Measurements from ENCODE around the gene MYO9A. TPM values are rescaled to one million over a fixed set of nuclear protein-coding genes. Genes with fewer than 3 reads are reported as not detected.
A peak's percentile ranks its signal among the peaks of the same experiment; 100 is the strongest.

Gene MYO9A
- total RNA-seq, 1 experiment from 2014 or later, result 21.4 TPM

- Histone ChIP-seq H3K4ac (ENCODE audit: low read depth, low read length) (no peak overlapping the region), H3K9ac (ENCODE audit: extremely low read depth, insufficient read length, low read length) (no peak overlapping the region), H3K56ac (ENCODE audit: insufficient read length, low read depth, low read length) (no peak overlapping the region), H3K4me2 (ENCODE audit: insufficient read depth, insufficient read length, low read length) (no peak overlapping the region), H2BK15ac (ENCODE audit: low read depth, low read length) (no peak overlapping the region), H3K79me2 (ENCODE audit: insufficient read depth, low read length) (no peaks in the 10 kb centered on the region), H2AK5ac (ENCODE audit: insufficient read length, low read length) (no peak overlapping the region), H4K8ac (replicated peaks; ENCODE audit: insufficient read length, low read depth, low read length) (no peak overlapping the region), H3K27me3 (ENCODE audit: insufficient read depth, low read length) (no peaks in the 10 kb centered on the region), H4K5ac (ENCODE audit: insufficient read length, low read depth, low read length) (no peak overlapping the region), H3K23ac (ENCODE audit: insufficient read length, low read depth, low read length) (no peak overlapping the region), H4K91ac (ENCODE audit: insufficient read length, low read depth, low read length) (no peak overlapping the region), H2BK120ac (ENCODE audit: low read depth, low read length, poor library complexity, severe bottlenecking) (no peak overlapping the region), H3K9me3 (ENCODE audit: control insufficient read depth, low read depth, low read length) (no peaks in the 10 kb centered on the region), H2BK5ac (ENCODE audit: insufficient read length, low read length) (no peak overlapping the region), H4K20me1 (ENCODE audit: control insufficient read depth, insufficient read depth, insufficient read length) (no peaks in the 10 kb centered on the region), H3K23me2 (ENCODE audit: insufficient read length, low read depth, low read length, poor library complexity, severe bottlenecking) (no peaks in the 10 kb centered on the region), H3K14ac (ENCODE audit: insufficient read depth, low read length) (no peak overlapping the region), H2BK20ac (ENCODE audit: low read depth, low read length, poor library complexity, severe bottlenecking) (no peak overlapping the region), H3K18ac (ENCODE audit: insufficient read length, low read depth, low read length) (no peak overlapping the region), H3K79me1 (ENCODE audit: insufficient read depth, low read depth, low read length, poor library complexity, severe bottlenecking) (no peaks in the 10 kb centered on the region), H3K27ac (ENCODE audit: insufficient read length, low read depth, low read length) (no peak overlapping the region), H2BK12ac (ENCODE audit: insufficient read length, low read depth, low read length) (no peak overlapping the region), H2AFZ (ENCODE audit: low read length) (no peak overlapping the region), H3K4me1 (ENCODE audit: insufficient read depth, low read length) (peaks cover 6% of the 10 kb centered on the region; the same call in 1 of the 2 replicates), H3T11ph (ENCODE audit: low read length) (no peak overlapping the region)
- peaks cover 33 to 47% of the 10 kb centered on the region in 2 experiments for H3K4me1 Mint-ChIP-seq
- no peak overlapping the region for H3K4me3 Mint-ChIP-seq
- no peaks in the 10 kb centered on the region; the same call in none of the 2 replicates for H3K27me3 Mint-ChIP-seq (ENCODE audit: low read depth)
- H3K9me3 Mint-ChIP-seq, result peaks cover 2 to 11% of the 10 kb centered on the region in 2 experiments; a peak in 4 of 5 replicates
- no peak overlapping the region for H3K27ac Mint-ChIP-seq
- WGBS (ENCODE audit: extremely low coverage, insufficient read length, low lambda C conversion rate), result no CpG with 5 or more reads among the region's 21 CpGs
- peak; percentile 81 for DNase-seq
- H3K36me3 Mint-ChIP-seq (ENCODE audit: insufficient read depth in 1 of 3, low read depth in 3 of 3), result peaks cover 4 to 11% (median 6%) of the 10 kb centered on the region in 3 experiments; a peak in 4 of 7 replicates
- peak; percentile 87 for TF ChIP-seq CTCF (conservative IDR thresholded peaks at IDR 0.05)
Measured at GRCh38 chr15:71802770-71803169, 315.2 kb downstream of the MYO9A start.
